GM18858 (cell line): ENCODE data around the gene SPR.
A peak's percentile ranks its signal among the peaks of the same experiment; 100 is the strongest.

Experiments used
- ATAC-seq: cut with Tn5 transposase; IDR thresholded peaks from one replicate; pipeline ENCODE4 v1.9.1; 2021; ENCODE audit not compliant: unreplicated experiment

The SPR gene

DNA sequence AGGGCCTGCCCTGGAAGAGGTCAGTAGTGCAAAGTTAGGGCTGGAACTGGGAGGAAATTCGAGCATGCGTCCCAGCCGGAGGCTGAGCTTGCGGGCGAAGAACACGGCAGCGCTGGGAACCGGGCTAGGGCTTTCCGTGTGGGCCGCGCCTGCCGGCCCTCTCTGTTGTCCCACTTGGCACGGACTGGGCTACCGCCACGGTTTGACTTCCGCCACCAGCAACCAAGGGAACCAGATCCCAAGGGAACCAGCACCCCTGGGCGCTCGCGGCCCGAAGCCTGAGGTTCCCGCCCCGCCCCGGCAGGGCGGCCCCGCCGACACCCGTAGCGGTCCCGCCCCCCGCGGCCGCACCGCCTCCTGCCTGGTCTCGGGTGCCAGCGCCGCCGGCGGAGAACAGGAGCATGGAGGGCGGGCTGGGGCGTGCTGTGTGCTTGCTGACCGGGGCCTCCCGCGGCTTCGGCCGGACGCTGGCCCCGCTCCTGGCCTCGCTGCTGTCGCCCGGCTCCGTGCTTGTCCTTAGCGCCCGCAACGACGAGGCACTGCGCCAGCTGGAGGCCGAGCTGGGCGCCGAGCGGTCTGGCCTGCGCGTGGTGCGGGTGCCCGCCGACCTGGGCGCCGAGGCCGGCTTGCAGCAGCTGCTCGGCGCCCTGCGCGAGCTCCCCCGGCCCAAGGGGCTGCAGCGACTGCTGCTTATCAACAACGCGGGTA, at the start of gene SPR:
Gene SPR (plus strand): TSS at position 377 of the 708 bp plus-strand sequence. CDS start 25 bp downstream, at position 402.
- peak; percentile 79 for ATAC-seq

DNA sequence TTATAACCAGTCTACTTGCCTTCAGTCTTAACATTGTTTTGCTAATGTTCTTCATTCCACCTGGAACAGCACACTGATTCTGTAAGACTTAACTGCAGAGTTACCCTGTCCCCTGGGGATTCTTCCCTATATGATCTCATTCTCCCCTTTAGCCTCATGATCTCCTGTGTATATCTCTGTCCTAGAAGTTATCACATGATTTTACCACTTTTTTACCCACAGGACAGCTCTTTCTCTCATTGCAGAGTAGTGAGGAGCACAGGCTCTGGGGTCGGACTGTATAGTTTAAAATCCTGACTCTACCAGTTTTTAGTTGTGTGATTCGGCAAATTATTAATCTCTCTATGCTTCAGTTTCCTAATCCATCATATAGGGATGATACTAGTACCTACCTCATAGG, 47.1 kb upstream of the SPR start:
- no peak for ATAC-seq

DNA sequence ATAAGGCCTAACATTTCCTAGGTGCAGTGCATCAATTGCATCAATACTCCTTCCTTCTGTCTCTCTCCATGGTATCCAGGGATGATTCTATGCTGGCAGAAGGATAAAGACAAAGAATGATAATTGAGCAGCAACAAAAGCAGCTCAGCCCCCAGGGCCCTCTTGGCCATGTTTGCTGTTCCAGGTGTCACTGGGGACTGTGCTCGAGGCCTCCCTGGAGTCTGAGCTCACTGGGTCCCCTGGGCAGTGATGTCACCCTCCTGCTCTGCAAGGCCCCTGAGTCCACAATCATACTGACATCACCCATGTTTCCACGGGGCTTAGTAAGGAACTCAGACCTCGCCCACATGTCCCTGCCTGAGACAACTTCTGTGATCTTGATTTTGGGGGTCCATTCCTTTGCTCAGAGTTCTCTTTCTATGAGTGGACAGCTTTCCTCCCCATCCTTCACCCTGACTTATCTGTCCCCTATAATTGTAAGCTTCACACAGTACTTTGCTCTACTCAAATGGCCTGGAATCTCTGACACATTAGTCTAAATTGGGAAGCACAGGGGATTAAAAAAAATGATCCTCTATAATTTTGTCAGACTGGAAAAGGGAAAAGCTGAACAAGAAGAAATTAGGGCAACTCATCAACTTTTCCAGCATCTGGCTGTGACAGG, 45.6 kb upstream of the SPR start:
- ATAC-seq = no peak

DNA sequence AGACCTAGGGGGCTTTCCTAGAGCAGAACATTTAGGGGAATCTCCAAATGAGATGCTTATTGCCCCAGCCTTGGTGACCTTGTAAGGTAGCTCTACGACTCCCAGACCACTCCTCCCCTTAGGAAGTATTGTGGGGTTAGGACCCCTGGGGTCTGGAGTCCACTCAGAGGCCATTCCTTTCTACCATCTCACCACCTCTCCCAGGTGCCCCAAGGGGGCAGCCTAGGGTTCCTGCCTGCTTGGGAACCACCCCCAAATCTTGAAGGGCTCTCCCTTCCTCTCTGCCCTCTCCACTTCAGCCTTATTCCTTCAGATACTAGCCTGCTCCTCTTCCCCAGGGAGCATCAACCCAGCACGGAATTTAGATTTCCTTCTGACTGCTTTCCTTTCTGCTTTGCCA, 43.9 kb upstream of the SPR start:
- no peak for ATAC-seq

DNA sequence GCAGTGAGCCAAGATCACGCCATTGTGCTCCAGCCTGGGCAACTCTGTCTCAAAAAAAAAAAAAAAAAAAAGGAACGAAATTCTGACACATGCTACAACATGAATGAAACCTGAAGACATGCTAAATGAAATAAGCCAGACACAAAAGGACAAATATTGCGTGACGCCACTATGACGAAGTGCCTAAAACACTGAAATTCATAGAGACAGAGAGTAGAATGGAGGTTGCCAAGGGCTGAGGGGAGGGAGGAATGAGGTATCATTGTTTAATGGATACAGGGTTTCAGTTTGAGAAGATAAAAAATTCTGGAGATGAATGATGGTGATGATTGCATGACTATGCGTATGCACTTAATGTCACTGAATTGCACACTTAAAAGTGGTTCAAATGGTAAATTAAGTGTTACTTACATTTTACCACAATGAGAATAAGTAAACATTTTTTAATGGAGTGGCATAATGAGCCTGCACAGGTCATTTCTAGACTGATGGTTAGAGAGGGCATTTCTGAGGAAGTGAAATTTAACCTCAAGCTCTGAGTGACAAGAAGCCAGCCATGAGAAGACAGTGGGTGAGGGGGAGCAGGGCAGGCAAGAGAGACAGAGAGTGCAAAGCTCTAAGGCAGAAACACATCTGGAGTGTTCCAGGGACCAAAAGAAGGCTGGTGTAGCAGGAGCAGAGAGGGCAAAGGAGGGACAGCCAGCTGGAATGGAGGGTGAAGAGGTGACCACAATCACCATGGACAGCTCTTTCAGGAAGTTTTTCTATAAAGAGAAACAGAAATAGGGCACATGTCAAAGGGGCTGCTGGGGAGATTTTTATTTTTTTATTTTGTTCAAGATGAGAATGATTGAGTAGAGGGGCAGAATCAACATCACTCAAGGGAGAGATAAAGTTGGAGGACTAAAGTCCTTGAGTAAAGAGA, 40.8 kb upstream of the SPR start:
- peak; percentile 99 for ATAC-seq

DNA sequence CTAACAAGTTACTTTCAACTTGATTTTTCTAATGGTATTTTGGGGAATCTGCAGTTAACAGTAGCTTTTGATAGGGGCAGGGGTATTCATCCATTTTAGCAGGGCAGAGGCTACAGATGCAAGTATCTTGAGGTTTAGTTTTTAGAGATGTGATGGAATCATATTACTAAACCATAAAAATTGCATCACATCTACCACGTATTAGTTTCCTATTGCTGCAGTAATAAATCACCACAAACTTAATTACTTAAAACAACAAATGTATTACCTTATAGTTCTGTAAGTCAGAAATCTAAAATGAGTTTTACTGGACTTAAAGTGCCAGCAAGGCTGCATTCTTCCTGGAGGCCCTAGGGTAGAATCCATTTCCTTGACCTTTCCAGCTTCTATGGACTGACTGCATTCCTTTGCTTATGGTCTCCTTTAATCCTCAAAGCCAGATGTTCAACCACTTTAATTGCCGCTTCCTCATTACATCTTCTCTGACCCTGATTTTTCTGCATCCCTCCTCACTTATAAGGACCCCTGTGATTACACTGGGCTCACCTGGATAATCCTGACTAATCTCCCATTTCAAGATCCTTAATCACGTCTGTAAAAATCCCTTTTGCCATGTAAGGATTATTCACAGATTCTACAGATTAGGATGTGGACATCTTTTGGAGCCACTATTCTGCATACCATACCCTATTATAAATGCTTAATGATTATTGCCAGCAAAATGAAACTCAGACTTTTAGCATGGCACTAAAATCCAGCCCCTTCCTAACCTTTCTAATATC, 39.5 kb upstream of the SPR start:
- no peak for ATAC-seq

DNA sequence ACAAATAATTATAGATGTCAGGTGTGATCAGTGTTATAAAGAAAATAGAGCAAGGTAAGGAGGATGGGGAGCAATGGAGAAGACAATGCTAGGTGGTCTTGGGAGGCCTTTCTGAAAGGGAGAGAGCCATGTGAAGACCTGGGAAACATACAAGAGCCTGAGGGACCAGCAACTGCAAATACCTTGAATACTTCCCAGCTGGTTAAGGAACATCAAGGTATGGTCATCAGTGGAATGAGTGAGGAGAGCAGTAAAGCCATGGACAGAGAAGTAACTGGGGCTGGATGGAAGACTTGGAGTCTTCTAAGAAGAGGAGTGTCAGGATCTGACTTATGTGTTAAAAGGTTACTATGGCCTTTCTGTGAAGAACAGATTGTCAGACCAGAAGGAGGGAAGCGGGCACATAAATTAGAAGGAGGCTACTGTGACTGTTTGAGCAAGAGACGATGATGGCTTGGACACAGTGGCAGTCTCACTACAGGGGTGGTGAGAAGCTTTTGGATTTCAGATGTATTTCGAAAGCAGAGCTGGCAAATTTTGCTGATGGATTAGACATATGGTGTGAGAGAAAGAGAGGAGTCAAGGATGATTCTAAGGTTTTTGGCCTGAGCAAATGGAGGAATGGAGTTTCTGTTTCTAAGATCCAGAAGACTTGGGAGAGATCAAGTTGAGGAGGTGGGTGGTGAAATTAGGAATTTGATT, 38.6 kb upstream of the SPR start:
- ATAC-seq = no peak

DNA sequence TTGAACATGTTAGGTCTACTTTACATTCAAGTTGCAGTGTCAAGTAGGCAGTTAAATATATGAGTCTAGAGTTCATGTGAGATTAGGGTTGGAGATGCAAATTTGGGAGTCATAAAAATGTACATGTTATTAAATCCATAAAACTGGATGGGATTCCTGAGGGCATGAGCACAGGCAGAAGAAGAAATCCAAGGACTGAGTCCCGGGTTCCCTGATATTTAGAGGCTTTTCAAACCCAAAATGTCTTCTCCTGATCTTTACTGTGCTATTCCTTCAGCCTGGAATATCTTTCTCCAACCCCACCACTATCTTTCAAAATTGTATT, 38.1 kb upstream of the SPR start:
- ATAC-seq = no peak

DNA sequence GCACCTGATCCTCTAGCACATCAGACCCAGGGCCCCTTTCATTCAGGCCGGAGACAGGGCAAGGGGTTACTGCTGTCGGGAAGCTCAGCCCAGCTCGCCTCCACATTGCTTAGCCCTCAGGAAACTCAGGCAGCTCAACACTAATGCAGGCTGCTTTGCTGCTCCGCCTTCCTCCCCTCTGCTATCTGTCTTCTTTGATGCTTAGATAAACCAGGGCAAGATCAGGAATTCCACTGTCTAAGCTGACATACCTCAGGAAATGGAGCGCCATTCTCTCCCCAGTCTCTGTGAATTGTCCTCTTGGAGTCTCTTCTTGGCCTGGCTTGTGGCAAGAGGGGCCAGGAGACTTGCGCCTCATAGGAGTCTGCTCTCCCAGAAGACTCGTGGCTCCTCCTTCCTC, 35.9 kb upstream of the SPR start:
- no peak for ATAC-seq

DNA sequence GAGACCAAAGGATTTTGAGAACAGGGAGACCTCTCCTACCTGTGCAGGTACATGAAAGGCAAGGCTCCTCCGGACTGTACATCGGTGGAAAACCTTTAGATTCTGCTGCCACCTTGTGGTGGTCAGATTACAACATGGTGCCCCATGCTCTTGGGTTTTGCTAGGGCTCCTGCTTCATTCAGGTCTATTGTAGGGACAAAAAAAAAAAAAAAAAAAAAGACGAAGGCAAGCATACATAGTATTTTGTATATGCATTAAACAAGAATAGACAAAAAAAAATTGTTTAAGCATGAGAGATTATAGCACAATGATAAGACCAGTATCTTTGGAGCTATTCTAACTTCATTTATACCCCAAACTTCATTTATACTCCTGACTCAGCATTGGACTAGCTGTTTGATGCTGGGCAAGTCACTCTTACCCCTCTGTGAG, 27.4 kb upstream of the SPR start:
- peak; percentile 46 for ATAC-seq

DNA sequence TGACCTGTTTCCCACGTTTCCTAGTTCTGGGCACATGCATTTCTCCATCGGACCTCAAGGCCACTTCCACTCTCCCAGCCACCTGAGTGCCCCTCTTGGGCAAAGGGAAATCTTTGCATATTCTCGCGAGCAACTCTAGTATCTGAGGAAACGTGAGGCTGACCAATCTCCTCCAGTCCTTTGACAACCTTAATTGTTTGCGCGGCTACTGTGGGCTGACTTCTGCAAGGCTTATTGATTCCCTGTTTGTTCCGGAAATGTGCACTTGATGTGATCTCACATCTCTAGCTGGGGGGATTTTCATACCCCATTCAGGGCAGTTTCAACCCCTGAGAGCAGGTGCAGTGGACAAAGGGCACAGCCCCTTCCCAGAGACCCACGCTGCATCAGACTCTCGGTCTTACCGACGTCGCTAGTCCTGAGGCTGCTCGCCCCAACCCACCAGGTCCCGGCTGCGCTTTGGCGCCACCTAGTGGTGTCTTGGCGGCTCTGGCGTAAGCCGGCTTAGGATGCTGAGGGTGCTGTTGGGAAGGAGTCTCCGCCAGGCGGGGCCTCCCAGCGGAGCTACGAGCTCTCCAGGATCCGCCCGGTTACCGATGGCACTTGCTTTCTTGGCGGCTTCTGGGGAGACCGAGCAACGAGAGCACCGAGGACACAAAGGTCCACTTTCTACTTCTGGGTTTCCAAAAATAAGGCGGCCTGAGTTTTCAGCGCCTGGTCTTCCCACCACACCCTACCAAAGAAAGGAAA, 24.8 kb upstream of the SPR start:
- peak; percentile 87 for ATAC-seq

DNA sequence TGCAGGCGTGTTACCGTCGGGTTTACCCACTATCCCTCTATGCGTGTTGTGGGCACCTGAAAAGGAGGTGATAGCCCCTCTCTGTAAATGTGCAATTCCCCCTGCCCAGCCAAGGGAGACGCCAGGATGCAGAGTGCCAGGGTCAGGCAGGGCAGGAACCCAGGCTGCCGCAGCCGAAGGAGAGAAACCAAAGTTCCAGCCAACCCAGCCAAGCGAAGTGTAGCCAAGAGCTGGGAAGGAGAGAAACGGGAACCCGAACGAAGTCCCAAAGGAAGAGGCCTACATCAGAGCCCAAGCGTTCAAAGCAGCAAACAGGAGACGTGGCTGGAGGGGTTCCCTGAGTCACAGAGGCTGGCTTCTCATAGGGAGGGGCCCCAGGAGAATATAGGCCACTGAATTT, 24.2 kb upstream of the SPR start:
- no peak for ATAC-seq

DNA sequence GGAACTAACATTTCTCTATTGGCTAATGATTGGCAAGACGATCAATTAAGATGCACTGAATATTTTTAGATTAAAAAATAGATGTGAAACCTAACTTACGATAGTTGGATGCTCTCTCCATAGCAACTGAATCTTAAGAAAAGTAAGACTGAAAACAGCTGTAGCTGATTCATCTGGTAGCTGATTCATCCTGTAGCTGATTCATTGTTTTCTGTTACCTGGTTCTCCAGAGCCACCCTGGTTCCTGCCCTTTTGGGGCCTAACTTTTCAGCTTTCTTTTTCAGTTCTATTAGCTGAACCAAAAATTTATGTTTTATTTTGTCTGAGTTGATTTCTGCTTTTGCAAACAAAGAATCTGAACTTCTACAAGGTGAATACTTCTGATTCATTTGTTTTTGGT, 22.7 kb upstream of the SPR start:
- ATAC-seq = peak; percentile 55

DNA sequence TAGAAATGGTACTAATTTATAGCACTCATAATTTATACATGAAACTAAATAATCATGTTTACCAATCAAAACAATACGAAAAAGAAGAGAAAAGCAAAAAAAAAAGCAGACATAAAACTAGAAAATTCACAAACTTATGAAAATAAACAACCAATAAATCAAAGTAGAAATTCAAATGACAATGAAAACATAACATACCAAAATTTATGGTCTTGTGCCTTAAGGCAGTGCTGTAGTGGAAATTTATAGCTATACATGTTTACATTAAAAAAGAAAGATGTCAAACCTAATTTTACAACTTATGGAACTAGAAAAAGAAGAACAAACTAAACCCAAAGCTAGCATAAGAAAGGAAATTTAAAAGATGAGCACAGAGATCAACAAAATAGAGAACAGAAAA, 16.1 kb upstream of the SPR start:
- no peak for ATAC-seq

DNA sequence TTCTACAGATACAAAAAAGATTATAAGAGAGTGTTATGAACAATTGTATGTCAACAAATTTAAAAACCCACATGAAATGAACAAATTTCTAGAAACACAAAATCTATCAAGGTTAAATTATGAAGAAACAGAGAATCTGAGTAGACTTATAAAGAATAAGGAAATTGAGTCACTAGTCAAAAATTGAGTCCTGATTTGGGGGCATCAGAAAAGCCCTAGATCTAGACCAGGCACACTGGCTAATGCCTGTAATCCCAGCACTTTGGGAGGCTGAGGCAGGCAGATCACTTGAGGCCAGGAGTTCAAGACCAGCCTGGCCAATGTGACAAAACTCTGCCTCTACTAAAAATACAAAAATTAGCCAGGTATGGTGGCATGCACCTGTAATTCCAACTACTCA, 15.3 kb upstream of the SPR start:
- no peak for ATAC-seq

DNA sequence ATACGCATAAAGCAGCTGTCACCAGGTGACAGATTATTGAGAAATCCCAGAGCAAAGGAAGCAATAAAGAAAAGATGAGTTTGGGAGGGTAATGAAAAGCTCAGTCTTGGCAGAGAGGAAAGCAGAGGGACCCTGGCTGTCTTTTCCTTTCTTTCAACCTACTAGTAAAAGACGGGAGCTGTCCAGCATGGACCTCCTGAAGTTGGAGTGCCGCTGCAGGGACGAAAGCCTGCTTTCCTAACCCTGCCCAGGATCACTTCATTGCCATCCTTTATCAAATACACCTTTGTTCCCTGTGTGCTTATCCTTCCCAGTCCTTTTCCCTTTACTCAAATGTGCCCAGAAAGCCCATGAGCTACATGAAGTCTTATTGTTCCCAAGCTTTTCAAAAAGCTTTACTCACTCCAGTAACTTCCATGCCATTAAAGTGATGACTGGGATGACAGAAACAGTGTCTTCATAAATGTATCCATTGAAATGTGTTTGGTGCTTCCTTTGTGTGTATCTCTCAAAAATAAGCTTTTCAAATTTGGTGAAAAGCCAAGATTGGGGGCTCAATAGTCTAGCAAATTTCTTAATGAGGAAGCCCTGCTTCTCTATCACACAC, 3.7 kb upstream of the SPR start:
- ATAC-seq = no peak

DNA sequence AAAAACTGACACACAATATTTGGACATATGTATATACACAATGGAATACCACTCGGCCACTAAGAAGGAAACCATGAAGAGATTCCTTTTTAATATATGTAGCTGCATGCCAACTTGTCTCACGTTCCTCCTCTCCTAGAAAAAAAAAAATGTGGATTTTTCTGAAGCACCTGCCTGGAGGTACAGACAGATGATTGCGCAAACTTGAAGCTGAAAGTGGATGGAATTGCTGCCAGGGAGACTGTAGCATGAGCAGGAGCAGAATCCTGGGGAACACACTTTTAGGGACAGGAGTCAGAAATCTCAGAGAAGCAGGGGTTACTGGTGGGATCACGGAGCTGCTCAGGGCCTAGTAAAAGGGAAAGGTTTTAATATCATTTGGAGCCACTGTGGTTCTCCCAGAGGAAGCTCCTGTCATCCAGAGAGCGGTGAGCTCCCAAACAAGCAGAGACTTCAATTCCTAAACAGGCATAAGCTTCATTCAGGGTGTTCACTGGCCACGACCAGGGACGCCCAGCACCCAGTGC, 640 bp upstream of the SPR start:
- ATAC-seq = no peak

DNA sequence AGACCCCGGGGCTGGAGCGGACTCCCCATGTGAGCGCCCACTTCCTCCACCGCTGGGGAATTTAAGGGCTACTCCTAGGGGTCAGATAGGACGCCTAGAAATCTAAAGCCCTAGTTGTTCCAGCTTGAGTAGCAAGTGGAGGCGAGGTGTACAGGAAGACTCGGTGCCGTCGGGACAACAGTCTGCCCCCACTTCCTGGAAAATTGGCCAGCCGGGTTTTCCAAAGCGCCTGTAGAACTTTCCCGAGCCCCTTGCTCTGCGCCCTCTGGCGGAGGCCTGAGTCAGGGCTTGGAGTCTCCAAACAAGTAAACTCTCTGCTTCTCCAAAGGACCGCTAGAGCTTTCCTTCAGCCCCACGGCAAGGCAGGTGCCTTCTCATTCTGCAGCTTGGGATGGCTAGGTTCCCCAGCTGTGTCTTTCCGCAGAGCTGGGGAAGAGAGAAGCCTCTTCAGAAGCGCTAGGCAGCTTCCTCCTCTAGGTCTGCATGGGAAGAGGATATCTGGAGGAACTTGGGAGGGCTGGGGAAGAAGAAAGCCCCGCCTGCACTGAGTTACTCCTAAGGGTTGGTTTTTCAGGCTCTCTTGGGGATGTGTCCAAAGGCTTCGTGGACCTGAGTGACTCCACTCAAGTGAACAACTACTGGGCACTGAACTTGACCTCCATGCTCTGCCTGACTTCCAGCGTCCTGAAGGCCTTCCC, 681 bp downstream of the SPR start:
- ATAC-seq = peak; percentile 25
